GM10266 (cell line): ENCODE results near the gene ARHGAP12.

ENCODE experiments used
- DNase-seq: peaks from one replicate; pipeline ENCODE4 v3.0.0; 2012; ENCODE audit errors: extremely low spot score
- TF ChIP-seq, protein P1 (sequence below): IDR thresholded peaks from 2 replicates; pipeline ENCODE4 v1.5.1; 2012; ENCODE audit warnings: mild to moderate bottlenecking, low read depth; ENCODE audit not compliant: control insufficient read depth, insufficient read depth; ENCODE audit errors: missing control alignments

ARHGAP12 gene

DNA sequence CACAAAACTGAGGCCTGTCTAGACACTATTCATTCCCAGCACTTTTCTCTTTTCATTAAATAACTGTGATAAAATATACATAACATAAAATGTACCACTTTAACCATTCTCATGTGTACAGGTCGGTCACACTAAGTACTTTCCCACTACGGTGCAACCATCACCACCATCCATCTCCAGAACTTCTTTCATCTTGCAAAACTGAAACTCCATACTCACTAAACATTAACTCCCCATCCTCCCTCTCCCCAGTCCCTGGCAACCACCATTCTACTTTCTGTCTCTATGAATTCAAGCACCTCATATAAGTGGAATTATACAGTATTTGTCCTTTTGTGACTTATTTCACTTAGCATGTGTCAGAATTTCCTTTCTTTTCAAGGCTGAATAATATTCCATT, 53.0 kb downstream of the ARHGAP12 start:
- TF ChIP-seq, protein P1, sequence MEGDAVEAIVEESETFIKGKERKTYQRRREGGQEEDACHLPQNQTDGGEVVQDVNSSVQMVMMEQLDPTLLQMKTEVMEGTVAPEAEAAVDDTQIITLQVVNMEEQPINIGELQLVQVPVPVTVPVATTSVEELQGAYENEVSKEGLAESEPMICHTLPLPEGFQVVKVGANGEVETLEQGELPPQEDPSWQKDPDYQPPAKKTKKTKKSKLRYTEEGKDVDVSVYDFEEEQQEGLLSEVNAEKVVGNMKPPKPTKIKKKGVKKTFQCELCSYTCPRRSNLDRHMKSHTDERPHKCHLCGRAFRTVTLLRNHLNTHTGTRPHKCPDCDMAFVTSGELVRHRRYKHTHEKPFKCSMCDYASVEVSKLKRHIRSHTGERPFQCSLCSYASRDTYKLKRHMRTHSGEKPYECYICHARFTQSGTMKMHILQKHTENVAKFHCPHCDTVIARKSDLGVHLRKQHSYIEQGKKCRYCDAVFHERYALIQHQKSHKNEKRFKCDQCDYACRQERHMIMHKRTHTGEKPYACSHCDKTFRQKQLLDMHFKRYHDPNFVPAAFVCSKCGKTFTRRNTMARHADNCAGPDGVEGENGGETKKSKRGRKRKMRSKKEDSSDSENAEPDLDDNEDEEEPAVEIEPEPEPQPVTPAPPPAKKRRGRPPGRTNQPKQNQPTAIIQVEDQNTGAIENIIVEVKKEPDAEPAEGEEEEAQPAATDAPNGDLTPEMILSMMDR, result no peak
- no peak for DNase-seq

DNA sequence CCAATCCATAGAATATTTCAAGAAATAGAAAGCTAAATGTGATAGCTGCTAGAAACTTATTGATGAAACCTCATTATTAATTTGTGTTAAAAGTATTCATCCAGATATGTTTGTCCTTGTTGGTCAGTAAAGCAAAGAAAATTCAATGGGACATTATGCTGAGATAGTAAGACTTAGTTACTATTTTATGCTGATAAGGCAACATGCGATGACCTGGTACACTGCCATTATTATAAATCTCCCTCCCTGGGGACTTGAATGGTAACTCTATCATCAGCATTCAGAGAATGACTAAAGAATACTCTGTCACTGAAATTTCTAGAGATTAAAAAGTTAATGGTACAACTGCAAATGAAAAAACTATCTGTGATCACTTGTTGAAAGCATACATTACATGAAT, 54.9 kb downstream of the ARHGAP12 start:
- TF ChIP-seq, protein P1, result no peak
- DNase-seq, result no peak

DNA sequence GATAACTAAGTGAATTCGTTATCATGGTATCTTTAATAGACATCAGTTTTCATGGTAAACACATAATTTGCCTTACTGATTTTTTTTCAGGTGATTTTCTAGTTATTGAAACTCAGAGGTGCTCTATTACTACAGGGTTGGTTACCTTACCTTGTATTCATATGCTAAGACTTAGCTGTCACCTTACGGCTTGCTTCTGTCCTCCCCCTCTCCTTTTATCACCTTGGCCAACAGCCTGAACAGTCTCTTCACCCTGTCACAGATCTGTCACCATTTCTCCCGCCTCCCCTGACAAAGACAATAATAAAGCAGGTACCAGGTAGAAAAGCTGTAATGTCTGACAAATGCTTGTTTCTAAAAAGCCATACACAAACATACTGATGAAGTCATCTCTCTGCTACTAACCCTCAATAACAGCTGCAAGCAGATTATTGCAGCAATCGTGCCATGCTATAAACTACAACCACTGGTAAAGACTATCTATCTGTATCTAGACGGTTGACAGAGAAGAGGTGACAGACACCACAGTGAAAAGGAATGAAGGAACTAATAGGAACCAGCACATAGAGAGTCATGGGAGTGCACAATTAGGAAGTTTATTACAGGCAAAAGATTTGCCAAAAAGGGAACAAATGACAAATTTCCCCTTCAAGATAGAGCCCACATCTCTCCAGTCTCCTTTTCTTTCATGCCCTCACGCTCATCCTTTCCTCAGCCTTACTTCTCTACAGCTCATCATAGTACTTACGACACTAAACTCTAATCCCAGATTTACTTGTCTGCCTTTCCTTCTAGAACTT, 57.2 kb downstream of the ARHGAP12 start:
- no peak for DNase-seq
- TF ChIP-seq, protein P1, result no peak

DNA sequence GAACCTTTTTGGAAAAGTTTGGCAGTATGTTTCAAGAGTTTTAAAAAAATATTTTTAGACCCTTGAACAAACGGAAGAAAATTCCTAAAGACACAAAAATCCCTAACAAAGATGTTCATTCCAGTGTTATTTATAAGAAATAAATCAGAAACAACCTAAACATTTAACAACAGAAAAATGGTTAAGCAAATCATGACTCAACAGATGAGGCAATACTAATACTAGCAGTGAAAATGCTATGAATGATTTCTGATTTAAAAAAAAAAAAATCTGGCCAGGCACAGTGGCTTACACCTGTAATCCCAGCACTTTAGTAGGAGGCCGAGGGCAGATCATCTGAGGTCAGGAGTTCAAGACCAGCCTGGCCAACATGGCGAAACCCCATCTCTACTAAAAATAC, 61.0 kb downstream of the ARHGAP12 start:
- DNase-seq, result no peak
- TF ChIP-seq, protein P1, result no peak

DNA sequence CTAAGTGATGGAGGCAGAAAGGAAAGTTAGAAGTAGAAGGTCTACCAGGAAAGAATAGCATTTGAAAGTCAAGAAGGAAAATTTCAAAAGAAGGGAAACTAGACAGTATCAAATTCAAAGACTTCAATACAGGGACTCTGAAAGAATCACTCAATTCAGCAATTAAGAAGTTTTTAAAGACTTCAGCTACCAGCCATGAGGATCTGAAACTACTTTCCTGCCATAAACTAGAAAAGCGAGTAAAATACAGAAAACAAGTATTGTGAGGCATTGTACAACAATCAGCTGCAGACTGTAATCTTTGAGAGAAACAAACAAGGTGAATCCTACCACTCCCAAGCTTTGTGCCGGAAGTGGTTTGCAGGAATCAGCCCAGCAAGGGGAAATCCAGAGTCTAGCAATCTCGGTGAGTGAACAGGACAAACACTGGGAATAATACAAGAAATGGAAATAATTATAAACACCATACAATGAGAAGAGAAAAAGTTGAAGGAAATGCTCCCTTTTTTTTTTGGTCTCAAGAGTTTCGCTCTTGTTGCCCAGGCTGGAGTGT, 62.4 kb downstream of the ARHGAP12 start:
- TF ChIP-seq, protein P1, result no peak
- no peak for DNase-seq

DNA sequence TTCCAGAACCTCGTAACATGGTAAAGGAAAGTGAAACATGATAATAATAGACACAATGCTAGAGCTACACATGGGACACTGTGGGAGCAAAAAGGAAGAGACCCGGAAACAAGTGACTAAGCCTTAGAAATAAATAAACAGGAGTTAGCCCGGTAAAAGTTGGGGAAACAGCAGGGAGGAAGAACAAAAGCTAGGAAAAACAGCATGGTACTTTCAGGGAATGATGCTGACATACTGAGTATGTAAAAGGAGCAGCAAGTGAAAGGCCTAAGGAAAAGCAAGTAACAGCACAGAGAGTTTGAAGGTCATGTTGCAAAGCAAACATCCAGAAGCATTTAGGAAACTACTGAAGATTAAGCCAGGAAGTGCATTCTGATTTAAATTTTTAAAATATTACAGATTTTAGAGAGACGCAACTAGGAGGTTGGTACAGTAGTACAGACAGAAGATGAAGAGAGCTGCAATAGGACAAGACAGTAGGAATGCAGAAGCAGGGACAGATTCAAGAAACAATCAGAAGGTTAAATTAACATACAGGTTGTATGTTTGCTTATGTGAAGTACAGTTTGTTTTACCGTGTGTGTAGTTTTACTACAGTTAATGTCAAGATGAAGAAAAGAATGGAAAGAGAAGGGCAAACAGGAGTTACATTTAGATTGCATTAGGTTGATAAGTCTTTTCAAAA, 63.7 kb downstream of the ARHGAP12 start:
- TF ChIP-seq, protein P1, result no peak

GRCh38 chr10:31855033-31855432, 73.6 kb downstream of the ARHGAP12 start:
- TF ChIP-seq, protein P1, result no peak
- no peak for DNase-seq

More for the DNA sequence above, 63.7 kb downstream of the ARHGAP12 start:
- no peak for DNase-seq
